C4-2B (cell line): ENCODE data around the gene KHSRP.

ENCODE experiments used
- ZFX ChIP-seq: fragments of 450-650 bp; IDR thresholded peaks from 2 replicates; pipeline ENCODE4 v1.6.1; 2017
- TF ChIP-seq, protein P1 (sequence below): fragments of 450-650 bp; conservative IDR thresholded peaks from 2 replicates; pipeline ENCODE4 v1.5.1; 2017; ENCODE audit warnings: mild to moderate bottlenecking

DNA sequence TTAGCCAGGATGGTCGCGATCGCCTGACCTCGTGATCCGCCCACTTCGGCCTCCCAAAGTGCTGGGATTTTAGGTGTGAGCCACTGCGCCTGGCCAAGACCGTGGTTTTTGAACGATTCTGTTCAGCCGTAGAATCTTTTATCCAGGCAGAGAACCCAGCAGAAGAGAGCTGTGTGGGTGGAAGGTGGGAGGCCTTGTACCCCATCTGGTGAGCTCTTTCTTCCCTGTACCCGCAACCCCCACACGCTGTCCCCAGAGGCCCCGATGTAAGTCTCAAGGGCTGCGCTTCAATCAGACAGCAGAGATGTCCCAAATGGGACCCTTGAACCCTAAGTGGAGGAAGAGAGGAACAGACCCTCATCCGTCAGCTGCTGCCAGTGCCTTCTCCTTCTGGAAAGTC, 31.3 kb upstream of the KHSRP start:
- TF ChIP-seq, protein P1, sequence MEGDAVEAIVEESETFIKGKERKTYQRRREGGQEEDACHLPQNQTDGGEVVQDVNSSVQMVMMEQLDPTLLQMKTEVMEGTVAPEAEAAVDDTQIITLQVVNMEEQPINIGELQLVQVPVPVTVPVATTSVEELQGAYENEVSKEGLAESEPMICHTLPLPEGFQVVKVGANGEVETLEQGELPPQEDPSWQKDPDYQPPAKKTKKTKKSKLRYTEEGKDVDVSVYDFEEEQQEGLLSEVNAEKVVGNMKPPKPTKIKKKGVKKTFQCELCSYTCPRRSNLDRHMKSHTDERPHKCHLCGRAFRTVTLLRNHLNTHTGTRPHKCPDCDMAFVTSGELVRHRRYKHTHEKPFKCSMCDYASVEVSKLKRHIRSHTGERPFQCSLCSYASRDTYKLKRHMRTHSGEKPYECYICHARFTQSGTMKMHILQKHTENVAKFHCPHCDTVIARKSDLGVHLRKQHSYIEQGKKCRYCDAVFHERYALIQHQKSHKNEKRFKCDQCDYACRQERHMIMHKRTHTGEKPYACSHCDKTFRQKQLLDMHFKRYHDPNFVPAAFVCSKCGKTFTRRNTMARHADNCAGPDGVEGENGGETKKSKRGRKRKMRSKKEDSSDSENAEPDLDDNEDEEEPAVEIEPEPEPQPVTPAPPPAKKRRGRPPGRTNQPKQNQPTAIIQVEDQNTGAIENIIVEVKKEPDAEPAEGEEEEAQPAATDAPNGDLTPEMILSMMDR: no peak
- no peak for TF ChIP-seq ZFX
